Left renal cortex interstitium (tissue), 4 donors: ENCODE measurements around the gene RASA3. TPM values are rescaled to one million over a fixed set of nuclear protein-coding genes. Genes with fewer than 3 reads are reported as not detected.
"Not testable (repeated sequence)": the region's sequence is repeated elsewhere in the genome, so short reads cannot be mapped to it uniquely, and the experiment has no call there.

ENCODE experiments used
- DNase-seq, 4 donors: peaks; one replicate each; pipeline ENCODE4 v3.0.0-alpha.2; 2013; ENCODE audit warnings: low read depth in 4 of 4, low spot score in 2 of 4, missing footprints in 1 of 4
- polyA plus RNA-seq, 4 donors: library from polyadenylated mRNA; unstranded; fragments of 120-200 nt; gene quantifications; one replicate each; pipeline ENCODE4 v1.2.1, GENCODE V29; 2013; ENCODE audit not compliant: insufficient read length in 4 of 4

RASA3 gene
- polyA plus RNA-seq, 4 donors: 12.4 to 16.0 (median 13.8) TPM

DNA sequence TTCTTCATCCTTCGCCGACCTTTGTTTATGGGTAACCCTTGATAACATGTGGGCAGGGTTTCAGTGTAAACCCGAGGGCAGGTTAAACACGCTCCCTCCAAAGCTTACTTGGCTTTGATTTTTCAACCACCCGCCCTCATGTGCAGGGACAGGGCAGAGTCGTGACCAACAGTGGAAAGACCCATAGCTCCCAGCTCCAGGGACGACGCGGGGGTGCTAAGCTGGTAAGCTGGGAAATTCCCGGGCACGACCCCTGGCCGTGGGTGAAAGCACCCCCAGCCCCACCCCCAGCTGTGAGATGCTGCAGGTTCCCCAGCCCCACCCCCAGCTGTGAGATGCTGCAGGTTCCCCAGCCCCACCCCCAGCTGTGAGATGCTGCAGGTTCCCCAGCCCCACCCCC lies 17.8 kb downstream of the RASA3 start:
- not testable (repeated sequence) for DNase-seq

GRCh38 chr13:114114006-114114640 lies 18.3 kb downstream of the RASA3 start:
- no peak for DNase-seq

DNA sequence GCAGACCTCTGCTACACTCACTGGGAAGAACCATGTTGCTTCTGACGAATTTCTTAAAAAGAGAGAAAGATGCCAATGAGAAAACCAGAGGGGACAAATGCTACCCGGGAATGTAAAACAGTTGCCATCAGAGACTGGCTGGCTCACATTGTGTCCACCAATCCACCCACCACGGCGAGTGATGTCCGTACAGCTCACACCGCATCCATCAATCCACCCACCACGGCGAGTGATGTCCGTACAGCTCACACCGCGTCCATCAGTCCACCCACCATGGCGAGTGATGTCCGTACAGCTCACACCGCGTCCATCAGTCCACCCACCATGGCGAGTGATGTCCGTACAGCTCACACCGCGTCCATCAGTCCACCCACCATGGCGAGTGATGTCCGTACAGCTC lies 19.0 kb downstream of the RASA3 start:
- not testable (repeated sequence) for DNase-seq

GRCh38 chr13:114112826-114113322 lies 19.5 kb downstream of the RASA3 start:
- no peak for DNase-seq

DNA sequence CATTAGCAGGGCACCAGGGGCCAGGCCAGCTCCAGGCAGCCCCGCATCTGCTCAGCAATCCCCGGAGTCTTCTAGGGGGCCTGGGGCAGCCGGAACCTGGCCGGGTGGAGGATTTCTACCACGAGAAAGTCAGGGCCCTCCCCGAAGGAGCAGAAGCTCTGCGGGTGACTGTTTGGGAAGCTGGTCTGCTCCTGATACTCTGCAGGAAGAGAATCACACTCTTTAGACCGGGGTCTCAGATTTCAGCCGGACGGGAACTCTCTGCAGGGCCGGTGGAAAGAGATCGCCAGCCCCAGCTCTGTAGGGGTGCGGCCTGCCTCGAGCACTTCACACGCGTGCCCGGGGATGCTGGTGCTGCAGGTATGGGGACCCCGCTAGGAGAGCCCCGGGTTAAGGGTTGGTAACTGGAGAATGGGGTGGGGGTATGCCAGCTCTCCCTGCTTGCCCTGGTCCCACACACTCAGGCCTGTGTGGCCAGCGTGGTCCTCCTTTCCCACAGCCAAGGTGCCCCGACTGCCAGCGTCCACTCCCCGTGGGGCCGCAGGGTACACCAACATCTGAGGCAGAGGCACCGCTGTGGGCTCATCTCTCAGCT lies 20.1 kb downstream of the RASA3 start:
- no peak for DNase-seq

- DNase-seq: no peak
Measured at GRCh38 chr13:114111577-114111976, 20.8 kb downstream of the RASA3 start.

- DNase-seq: not testable (repeated sequence)
Measured at GRCh38 chr13:114110830-114111189, 21.6 kb downstream of the RASA3 start.

- no peak for DNase-seq
Measured at GRCh38 chr13:114110091-114110829, 22.2 kb downstream of the RASA3 start.

- no peak for DNase-seq
Measured at GRCh38 chr13:114109641-114110041, 22.8 kb downstream of the RASA3 start.

DNA sequence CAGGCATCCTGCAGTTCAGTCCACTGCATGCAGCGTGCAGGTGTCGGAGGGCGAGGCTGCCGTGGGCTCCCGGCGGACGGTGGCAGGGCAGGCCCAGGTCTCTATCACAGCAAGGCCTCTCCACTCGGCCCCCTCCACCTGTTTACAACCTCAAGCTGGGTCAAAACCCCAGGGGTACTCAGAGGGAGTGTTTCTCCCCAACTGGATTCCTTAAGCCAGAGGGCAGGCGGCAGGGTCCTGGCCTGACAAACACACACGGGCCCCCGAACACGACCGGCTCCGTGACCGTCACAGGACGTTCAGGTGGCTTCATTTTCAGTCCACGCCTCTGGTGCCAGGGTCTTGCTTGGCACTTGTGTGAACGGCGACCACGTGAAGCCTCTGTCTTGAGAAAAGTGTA lies 23.5 kb downstream of the RASA3 start:
- DNase-seq: no peak

GRCh38 chr13:114108141-114108761 lies 24.2 kb downstream of the RASA3 start:
- no peak for DNase-seq

GRCh38 chr13:114107686-114108081 lies 24.7 kb downstream of the RASA3 start:
- DNase-seq: no peak

DNA sequence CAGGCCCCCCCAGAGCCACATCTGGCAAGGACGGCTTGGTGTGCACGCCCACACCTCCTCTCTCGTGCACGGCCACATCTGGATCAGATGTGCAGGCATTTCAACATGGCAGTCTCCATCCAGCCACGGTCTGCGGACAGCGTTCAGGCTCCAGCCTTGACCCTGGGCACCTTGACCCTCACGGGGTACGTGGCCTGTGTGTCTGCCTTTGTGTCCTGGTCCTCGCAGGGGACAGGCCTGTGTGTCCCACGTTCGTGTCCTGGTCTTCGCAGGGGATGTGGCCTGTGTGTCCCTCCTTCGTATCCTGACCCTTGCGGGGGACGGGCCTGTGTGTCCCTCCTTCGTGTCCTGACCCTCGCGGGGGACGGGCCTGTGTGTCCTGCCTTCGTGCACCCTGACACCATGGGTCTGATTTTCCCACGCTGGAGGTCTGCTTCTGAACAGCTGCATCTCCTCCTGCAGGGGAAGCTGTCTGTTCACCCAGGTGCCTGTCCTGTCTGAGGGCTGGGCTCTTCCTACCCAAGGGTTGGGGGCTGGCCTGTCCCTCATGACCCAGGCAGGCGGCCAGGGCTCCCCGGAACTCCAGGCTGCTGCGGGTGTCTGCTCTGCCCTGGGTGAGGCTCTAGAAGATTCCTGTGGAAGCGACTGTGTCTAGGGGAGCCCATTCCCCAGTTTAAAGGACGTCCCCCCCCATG lies 25.3 kb downstream of the RASA3 start:
- no peak for DNase-seq

- DNase-seq: no peak
Measured at GRCh38 chr13:114106526-114106925, 25.9 kb downstream of the RASA3 start.

DNA sequence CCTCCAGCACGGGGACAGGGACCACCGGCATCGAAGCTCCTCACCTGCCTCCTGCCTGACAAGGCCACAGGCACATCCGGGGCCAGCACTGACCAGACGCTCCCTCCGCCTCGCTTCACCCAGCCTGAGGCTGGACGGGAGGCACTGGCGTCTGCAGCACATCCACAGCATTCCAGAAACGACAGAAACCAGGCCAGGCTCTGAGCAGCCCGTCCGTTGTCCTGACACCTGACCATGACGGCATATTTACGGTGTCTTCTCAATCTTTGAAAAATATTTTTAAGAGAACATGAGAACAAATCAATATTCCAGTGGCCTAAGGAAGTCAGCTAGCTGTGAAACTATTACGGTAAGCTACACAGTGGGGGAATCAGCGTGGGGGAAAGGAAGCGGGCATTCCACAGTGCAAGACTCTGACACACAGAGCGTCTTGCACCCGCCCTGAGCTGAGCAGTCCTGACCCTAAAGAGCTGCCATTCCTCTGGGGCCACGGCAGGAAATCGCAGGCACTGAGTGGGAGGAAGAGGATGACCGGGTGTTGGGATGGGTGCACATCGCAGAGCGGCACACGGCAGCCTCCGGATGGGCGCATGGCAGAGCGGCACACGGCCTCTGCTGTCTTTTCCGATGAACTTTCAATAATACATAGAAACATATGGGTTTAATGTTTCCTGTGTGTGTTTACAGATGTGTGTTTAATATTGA lies 26.8 kb downstream of the RASA3 start:
- DNase-seq: no peak

DNA sequence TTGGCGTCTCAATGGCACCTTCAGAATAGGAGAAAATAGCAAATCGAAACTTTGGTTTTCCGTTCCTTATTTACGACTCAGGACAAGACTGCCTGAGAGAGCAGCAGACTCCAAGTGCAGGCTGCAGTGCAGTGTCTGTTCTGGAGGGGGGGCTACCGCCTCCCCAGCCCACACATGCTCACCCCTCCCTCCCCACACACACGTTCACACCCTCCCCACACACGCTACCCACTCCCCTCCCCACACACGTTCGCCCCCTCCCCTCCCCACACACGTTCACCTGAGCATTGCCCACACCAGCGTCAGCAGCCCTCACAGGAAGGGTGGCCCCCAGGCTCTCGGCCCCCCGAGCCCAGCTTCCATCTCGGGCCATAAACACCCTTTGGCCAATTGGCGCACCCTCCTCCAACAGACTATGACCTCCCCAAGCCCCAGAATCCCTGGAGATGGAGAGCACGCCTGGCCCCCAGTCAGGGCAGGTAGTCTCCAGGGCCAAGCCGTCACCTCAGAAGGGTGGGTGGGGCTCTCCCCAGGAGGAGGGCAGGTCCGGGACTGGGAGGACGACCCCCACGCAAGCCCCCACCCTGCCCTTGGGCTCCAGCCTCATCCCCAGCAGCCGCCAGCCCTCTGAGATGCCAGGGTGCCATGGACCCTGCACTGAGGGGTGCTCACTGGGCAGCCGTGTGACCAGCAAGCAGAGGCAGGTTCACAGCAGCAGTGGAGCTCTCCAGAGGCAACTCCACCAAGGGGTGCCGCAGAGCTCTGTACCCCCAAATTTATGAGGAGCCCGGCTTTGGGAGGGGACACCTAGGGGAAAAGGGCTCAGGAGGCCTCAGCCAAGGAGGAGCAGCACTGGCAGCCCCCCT lies 27.5 kb downstream of the RASA3 start:
- no peak for DNase-seq

DNA sequence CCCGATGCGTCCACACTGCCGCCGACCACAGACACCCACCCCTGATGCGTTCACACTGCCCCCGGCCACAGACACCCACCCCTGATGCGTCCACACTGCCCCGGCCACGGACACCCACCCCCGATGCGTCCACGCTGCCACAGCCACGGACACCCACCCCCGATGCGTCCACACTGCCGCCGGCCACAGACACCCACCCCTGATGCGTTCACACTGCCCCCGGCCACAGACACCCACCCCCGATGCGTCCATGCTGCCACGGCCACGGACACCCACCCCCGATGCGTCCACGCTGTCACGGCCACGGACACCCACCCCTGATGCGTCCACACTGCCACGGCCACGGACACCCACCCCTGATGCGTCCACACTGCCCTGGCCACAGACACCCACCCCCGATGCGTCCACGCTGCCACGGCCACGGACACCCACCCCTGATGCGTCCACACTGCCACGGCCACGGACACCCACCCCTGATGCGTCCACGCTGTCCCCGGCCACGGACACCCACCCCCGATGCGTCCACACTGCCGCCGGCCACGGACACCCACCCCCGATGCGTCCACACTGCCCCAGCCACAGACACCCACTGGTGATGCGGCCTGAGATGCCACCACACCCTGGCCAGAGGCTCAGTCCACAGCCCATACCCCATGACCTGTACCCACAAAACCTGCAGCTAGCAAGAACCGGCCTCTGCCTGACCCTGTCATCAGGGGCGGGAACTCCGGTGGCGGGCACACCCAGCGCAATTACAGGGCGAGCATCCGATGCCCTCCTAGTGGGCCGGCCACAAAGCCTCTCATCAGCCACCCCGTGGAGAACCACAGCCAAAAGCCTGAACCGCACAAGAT lies 28.4 kb downstream of the RASA3 start:
- DNase-seq: no peak

GRCh38 chr13:114103289-114103621 lies 29.2 kb downstream of the RASA3 start:
- DNase-seq: not testable (repeated sequence)
